B cell (primary cell): ENCODE data around the gene MRPL28. TPM values are rescaled to one million over a fixed set of nuclear protein-coding genes. Genes with fewer than 3 reads are reported as not detected.

Experiments
- ATAC-seq: fragments of 200-7000 bp; cut with Tn5 transposase; one replicate; pipeline ENCODE4 v1.10.0; 2021; ENCODE audit warnings: low read depth, mild to moderate bottlenecking, moderate number of reproducible peaks, moderate library complexity
- CTCF ChIA-PET: fragments of 350-600 bp; sonication (Branson Sonifier 250); formaldehyde crosslinking; loops from one replicate; lab custom pipeline; 2021; ENCODE audit warnings: antibody characterized with exemption, inconsistent platforms; lab: Charles Lee
- POLR2A ChIA-PET: fragments of 350-600 bp; sonication (Branson Sonifier 250); formaldehyde crosslinking; loops from one replicate; lab custom pipeline; 2021; ENCODE audit warnings: antibody characterized with exemption; lab: Charles Lee
- DNase-seq: peaks from one replicate; pipeline ENCODE4 v3.0.0; 2013
- H2AFZ ChIP-seq: 2 replicates; pipeline ENCODE4 v1.6.1; 2012; ENCODE audit warnings: mild to moderate bottlenecking, low read depth, low read length; ENCODE audit not compliant: insufficient read depth, poor library complexity, severe bottlenecking
- H3K27ac ChIP-seq, 2 donors: 1 replicate in 1 of 2; 2 replicates in 1 of 2; pipeline ENCODE4 v1.5.1; 2012 to 2013; ENCODE audit warnings: low read length in 2 of 2, mild to moderate bottlenecking in 2 of 2, moderate library complexity in 1 of 2
- H3K27me3 ChIP-seq, 4 experiments: fragments of 200-600 bp in 1 of 4; sonication (generic) in 1 of 4; replicated peaks in 1 of 4; 1 replicate in 2 of 4; 2 replicates in 2 of 4; pipeline versions ENCODE4 v1.6.1 to v1.7.0; 2013 to 2016; ENCODE audit warnings: low read length in 3 of 4, mild to moderate bottlenecking in 2 of 4, mixed read lengths in 1 of 4, moderate library complexity in 1 of 4; ENCODE audit not compliant: insufficient read depth in 4 of 4, control insufficient read depth in 3 of 4; ENCODE audit errors: control extremely low read depth in 1 of 4
- H3K36me3 ChIP-seq, 2 experiments: replicated peaks in 1 of 2; 1 replicate in 1 of 2; 2 replicates in 1 of 2; pipeline versions ENCODE4 v1.6.1 to v1.7.1; 2013; ENCODE audit warnings: low read length in 1 of 2; ENCODE audit not compliant: insufficient read depth in 2 of 2, control insufficient read depth in 1 of 2; ENCODE audit errors: control extremely low read depth in 1 of 2, extremely low read depth in 1 of 2
- H3K4me1 ChIP-seq, 2 donors: fragments of 200-600 bp in 1 of 2; sonication (generic) in 1 of 2; 1 replicate in 1 of 2; 2 replicates in 1 of 2; pipeline versions ENCODE4 v1.5.1 to v1.6.1; 2013 to 2017; ENCODE audit warnings: low read length in 2 of 2; ENCODE audit not compliant: control insufficient read depth in 2 of 2, insufficient read depth in 2 of 2
- H3K4me2 ChIP-seq: replicated peaks from 2 replicates; pipeline ENCODE3; 2012; ENCODE audit warnings: mild to moderate bottlenecking, low read depth, low read length; ENCODE audit not compliant: poor library complexity, severe bottlenecking
- H3K4me3 ChIP-seq, 5 experiments: fragments of 200-600 bp in 1 of 5; sonication (generic) in 1 of 5; 1 replicate in 3 of 5; 2 replicates in 2 of 5; pipeline versions ENCODE4 v1.5.1 to v1.7.0; 2011 to 2016; ENCODE audit warnings: low read length in 4 of 5, mild to moderate bottlenecking in 4 of 5, low read depth in 2 of 5, control low read depth in 1 of 5, moderate library complexity in 1 of 5; ENCODE audit not compliant: insufficient read depth in 1 of 5; ENCODE audit errors: control extremely low read depth in 1 of 5, extremely low read depth in 1 of 5
- H3K79me2 ChIP-seq: fragments of 200-600 bp; sonication (generic); one replicate; pipeline ENCODE4 v1.6.0; 2016; ENCODE audit warnings: low read length; ENCODE audit not compliant: control insufficient read depth, insufficient read depth
- H3K9ac ChIP-seq: fragments of 200-600 bp; sonication (generic); 2 replicates; pipeline ENCODE4 v1.6.1; 2017; ENCODE audit warnings: mild to moderate bottlenecking, low read length, moderate library complexity
- H3K9me3 ChIP-seq, 3 donors: one replicate each; pipeline versions ENCODE4 v1.6.1 to v1.7.1; 2013; ENCODE audit warnings: low read length in 2 of 3; ENCODE audit not compliant: control insufficient read depth in 2 of 3, insufficient read depth in 1 of 3; ENCODE audit errors: control extremely low read depth in 1 of 3
- H4K20me1 ChIP-seq: 2 replicates; pipeline ENCODE4 v1.6.0; 2012; ENCODE audit warnings: mild to moderate bottlenecking, low read length; ENCODE audit not compliant: insufficient read depth, control insufficient read depth, poor library complexity, severe bottlenecking
- H3K27ac Mint-ChIP-seq: one replicate; pipeline ENCODE4 v1.8.0; 2021; ENCODE audit warnings: mixed read lengths
- H3K27me3 Mint-ChIP-seq: one replicate; pipeline ENCODE4 v1.8.0; 2021; ENCODE audit warnings: mixed read lengths
- H3K4me1 Mint-ChIP-seq: one replicate; pipeline ENCODE4 v1.8.0; 2021; ENCODE audit warnings: mixed read lengths
- H3K4me3 Mint-ChIP-seq: one replicate; pipeline ENCODE4 v1.8.0; 2021; ENCODE audit warnings: mixed read lengths
- H3K9me3 Mint-ChIP-seq: one replicate; pipeline ENCODE4 v1.8.0; 2022; ENCODE audit warnings: mixed read lengths; ENCODE audit not compliant: insufficient read depth
- EZH2 ChIP-seq: IDR thresholded peaks from 2 replicates; pipeline ENCODE4 v1.6.1; 2012; ENCODE audit warnings: borderline replicate concordance, low read depth, mild to moderate bottlenecking, moderate library complexity, low read length; ENCODE audit not compliant: insufficient read depth, poor library complexity, severe bottlenecking
- WGBS: methylation state at CpG from one replicate; pipeline ENCODE4 v1.1.5; 2013; ENCODE audit warnings: missing lambda C conversion rate; ENCODE audit not compliant: insufficient coverage; 5-methylcytosine and 5-hydroxymethylcytosine counted together
- intact Hi-C: fragments of 100-400 bp; cut with micrococcal nuclease; formaldehyde crosslinking; loops from one replicate; pipeline ENCODE4 v1.10.0; 2022
- polyA plus RNA-seq: library from polyadenylated mRNA; depleted of rRNA; stranded (reverse); fragments of >200 nt; gene quantifications from 2 replicates; pipeline ENCODE4 v1.2.3, GENCODE V29; 2012
- total RNA-seq, 2 donors: library from RNA; stranded (reverse); fragments of 120-200 nt in 1 of 2; gene quantifications; 1 replicate in 1 of 2; 2 replicates in 1 of 2; pipeline versions ENCODE4 v1.2.3 to v1.2.4, GENCODE V29; 2013 to 2022
- TF ChIP-seq, protein P1 (sequence below): fragments of 200-600 bp; IDR thresholded peaks from one replicate; pipeline ENCODE4 v1.8.0; 2022; ENCODE audit warnings: antibody characterized with exemption, mild to moderate bottlenecking

MRPL28 gene
- total and polyA plus RNA-seq, 2 donors (not counting 1 experiment from before 2014, with no cell fraction given) = 44.3 to 67.7 TPM

- Histone ChIP-seq H3K36me3 (peaks cover 0 to 11% of the 10 kb centered on the region in 2 experiments), H3K27ac (no peak overlapping the region), H3K9me3 (no peaks in the 10 kb centered on the region), H3K4me3 (no peak overlapping the region), H3K9ac (no peak overlapping the region), H3K27me3 (no peaks in the 10 kb centered on the region), H4K20me1 (peaks cover 18% of the 10 kb centered on the region), H3K4me1 (peaks cover 21 to 33% of the 10 kb centered on the region in 2 donors), H3K4me2 (peak overlapping the region; percentile 98), H3K79me2 (peaks cover 32% of the 10 kb centered on the region), H2AFZ (no peak overlapping the region)
- POLR2A ChIA-PET = interaction anchor here (0.7 to 2.8 kb wide), 2 partner anchors 19 to 21 kb away, joined by 3 to 14 read pairs; partner anchors contain the start of gene DECR2
- Mint-ChIP-seq H3K9me3 (no peaks in the 10 kb centered on the region), H3K27me3 (no peaks in the 10 kb centered on the region), H3K27ac (peak overlapping the region; percentile 59), H3K4me1 (peaks cover 19% of the 10 kb centered on the region), H3K4me3 (peak overlapping the region; percentile 72)
- CTCF ChIA-PET = interaction anchor here (0.9 to 1.9 kb wide), 2 partner anchors 9 to 20 kb away, joined by 3 to 8 read pairs; partner anchors contain the start of gene MRPL28
- DNase-seq (no peak), ATAC-seq (no peak)
- TF ChIP-seq EZH2 = no peak
- TF ChIP-seq, protein P1, sequence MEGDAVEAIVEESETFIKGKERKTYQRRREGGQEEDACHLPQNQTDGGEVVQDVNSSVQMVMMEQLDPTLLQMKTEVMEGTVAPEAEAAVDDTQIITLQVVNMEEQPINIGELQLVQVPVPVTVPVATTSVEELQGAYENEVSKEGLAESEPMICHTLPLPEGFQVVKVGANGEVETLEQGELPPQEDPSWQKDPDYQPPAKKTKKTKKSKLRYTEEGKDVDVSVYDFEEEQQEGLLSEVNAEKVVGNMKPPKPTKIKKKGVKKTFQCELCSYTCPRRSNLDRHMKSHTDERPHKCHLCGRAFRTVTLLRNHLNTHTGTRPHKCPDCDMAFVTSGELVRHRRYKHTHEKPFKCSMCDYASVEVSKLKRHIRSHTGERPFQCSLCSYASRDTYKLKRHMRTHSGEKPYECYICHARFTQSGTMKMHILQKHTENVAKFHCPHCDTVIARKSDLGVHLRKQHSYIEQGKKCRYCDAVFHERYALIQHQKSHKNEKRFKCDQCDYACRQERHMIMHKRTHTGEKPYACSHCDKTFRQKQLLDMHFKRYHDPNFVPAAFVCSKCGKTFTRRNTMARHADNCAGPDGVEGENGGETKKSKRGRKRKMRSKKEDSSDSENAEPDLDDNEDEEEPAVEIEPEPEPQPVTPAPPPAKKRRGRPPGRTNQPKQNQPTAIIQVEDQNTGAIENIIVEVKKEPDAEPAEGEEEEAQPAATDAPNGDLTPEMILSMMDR = no peak
- WGBS = 95% methylated on average over 18 of the region's 27 CpGs
- intact Hi-C loops = loop anchor here (5.0 kb wide), 2 partner anchors 47 to 147 kb away; partner anchors contain the start of genes CAPN15 and RAB11FIP3
Observed at GRCh38 chr16:379961-380761, 9.8 kb upstream of the MRPL28 start.
